ENCODE data around the gene RRAGD. TPM values are rescaled to one million over a fixed set of nuclear protein-coding genes. Genes with fewer than 3 reads are reported as not detected.

Gene RRAGD
- total RNA-seq, 2 donors from 2014 or later = 0.95 to 2.0 TPM

- H3K4me1 Mint-ChIP-seq = peaks cover 15% of the 10 kb centered on the region
- Histone ChIP-seq H3K4me3 (ENCODE audit: low read length) (peak overlapping the region; percentile 71), H3K27ac (ENCODE audit: low read depth, low read length) (peak overlapping the region; percentile 69), H3K4me1 (ENCODE audit: control insufficient read depth, insufficient read depth, low read length) (no peaks in the 10 kb centered on the region), H3K9ac (ENCODE audit: extremely low read depth, low read length, poor library complexity, severe bottlenecking) (no peak overlapping the region), H3K9me3 (ENCODE audit: control insufficient read depth, low read length) (no peaks in the 10 kb centered on the region), H3K36me3 (ENCODE audit: control insufficient read depth, insufficient read depth, low read length) (no peaks in the 10 kb centered on the region), H3K27me3 (ENCODE audit: control insufficient read depth, insufficient read depth, low read length, poor library complexity, severe bottlenecking) (peaks cover 99% of the 10 kb centered on the region)
- no peak overlapping the region for H3K27ac Mint-ChIP-seq
- H3K27me3 Mint-ChIP-seq (ENCODE audit: insufficient read depth) = peaks cover 97% of the 10 kb centered on the region
- DNase-seq = peak; percentile 87
- peak overlapping the region; percentile 64 for H3K4me3 Mint-ChIP-seq
- 0 to 1% methylated on average over 22 to 93 of the region's 93 CpGs for WGBS, 2 experiments (ENCODE audit: insufficient coverage in 1 of 2, insufficient read length in 1 of 2)
- TF ChIP-seq CTCF (conservative IDR thresholded peaks at IDR 0.05) = no peak
- H3K36me3 Mint-ChIP-seq (ENCODE audit: low read depth) = no peaks in the 10 kb centered on the region
- H3K9me3 Mint-ChIP-seq = no peaks in the 10 kb centered on the region
Observed at GRCh38 chr6:89411145-89412070, 665 bp downstream of the RRAGD start.

GRCh38 chr6:89410788-89411144 lies 1.3 kb downstream of the RRAGD start:
- Mint-ChIP-seq H3K36me3 (ENCODE audit: low read depth) (no peaks in the 10 kb centered on the region), H3K27ac (no peak overlapping the region), H3K27me3 (ENCODE audit: insufficient read depth) (peaks cover 97% of the 10 kb centered on the region), H3K4me3 (peak overlapping the region; percentile 64), H3K9me3 (no peaks in the 10 kb centered on the region), H3K4me1 (peaks cover 15% of the 10 kb centered on the region)
- Histone ChIP-seq H3K27ac (ENCODE audit: low read depth, low read length) (peak overlapping the region; percentile 69), H3K9ac (ENCODE audit: extremely low read depth, low read length, poor library complexity, severe bottlenecking) (no peak overlapping the region), H3K27me3 (ENCODE audit: control insufficient read depth, insufficient read depth, low read length, poor library complexity, severe bottlenecking) (peaks cover 100% of the 10 kb centered on the region), H3K4me3 (ENCODE audit: low read length) (peak overlapping the region; percentile 71), H3K36me3 (ENCODE audit: control insufficient read depth, insufficient read depth, low read length) (no peaks in the 10 kb centered on the region), H3K4me1 (ENCODE audit: control insufficient read depth, insufficient read depth, low read length) (no peaks in the 10 kb centered on the region), H3K9me3 (ENCODE audit: control insufficient read depth, low read length) (no peaks in the 10 kb centered on the region)
- no peak for TF ChIP-seq CTCF (conservative IDR thresholded peaks at IDR 0.05)
- 0 to 16% methylated on average over 2 to 4 of the region's 4 CpGs for WGBS, 2 experiments (ENCODE audit: insufficient coverage in 1 of 2, insufficient read length in 1 of 2)
- no peak for DNase-seq

- H3K27me3 ChIP-seq (ENCODE audit: control insufficient read depth, insufficient read depth, low read length, poor library complexity, severe bottlenecking) = peaks cover 100% of the 10 kb centered on the region
- Mint-ChIP-seq H3K27ac (no peak overlapping the region), H3K4me3 (peak overlapping the region; percentile 64), H3K27me3 (ENCODE audit: insufficient read depth) (peaks cover 97% of the 10 kb centered on the region), H3K36me3 (ENCODE audit: low read depth) (no peaks in the 10 kb centered on the region), H3K4me1 (peaks cover 19% of the 10 kb centered on the region), H3K9me3 (no peaks in the 10 kb centered on the region)
- no peak for DNase-seq
- H3K9me3 ChIP-seq (ENCODE audit: control insufficient read depth, low read length) = no peaks in the 10 kb centered on the region
- no peak overlapping the region for H3K27ac ChIP-seq (ENCODE audit: low read depth, low read length)
- H3K36me3 ChIP-seq (ENCODE audit: control insufficient read depth, insufficient read depth, low read length) = no peaks in the 10 kb centered on the region
- WGBS, 2 experiments (ENCODE audit: insufficient coverage in 1 of 2, insufficient read length in 1 of 2) = 7 to 16% methylated on average over 6 to 10 of the region's 10 CpGs
- no peaks in the 10 kb centered on the region for H3K4me1 ChIP-seq (ENCODE audit: control insufficient read depth, insufficient read depth, low read length)
- TF ChIP-seq CTCF (conservative IDR thresholded peaks at IDR 0.05) = no peak
- no peak overlapping the region for H3K4me3 ChIP-seq (ENCODE audit: low read length)
- no peak overlapping the region for H3K9ac ChIP-seq (ENCODE audit: extremely low read depth, low read length, poor library complexity, severe bottlenecking)
Observed at GRCh38 chr6:89410231-89410761, 1.8 kb downstream of the RRAGD start.
